ENCODE data around the gene TMPRSS7.
A peak's percentile ranks its signal among the peaks of the same experiment; 100 is the strongest.

Gene TMPRSS7

GRCh38 chr3:112034436-112034835, at the start of gene TMPRSS7:
Gene TMPRSS7 (plus strand): TSS chr3:112034736. CDS start chr3:112034846, 110 bp downstream.
- no peak for ATAC-seq

DNA sequence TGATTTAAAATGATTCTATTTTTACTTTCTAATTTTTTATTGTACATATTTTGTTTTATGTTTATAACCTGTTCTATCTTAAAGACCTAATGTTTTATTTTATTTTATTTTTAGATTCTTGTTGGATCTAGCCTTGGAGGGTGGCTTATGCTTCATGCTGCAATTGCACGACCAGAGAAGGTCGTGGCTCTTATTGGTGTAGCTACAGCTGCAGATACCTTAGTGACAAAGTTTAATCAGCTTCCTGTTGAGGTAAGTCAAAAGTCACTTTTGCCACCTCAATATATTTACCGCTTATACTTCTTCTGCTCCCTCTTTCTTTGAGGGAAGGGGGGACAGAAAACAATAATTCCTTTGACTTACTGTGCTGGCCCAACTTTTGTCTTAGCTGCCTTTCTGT, 47.7 kb upstream of the TMPRSS7 start:
- ATAC-seq (no peak), DNase-seq (no peak)

More at GRCh38 chr3:112034436-112034835, at the start of gene TMPRSS7:
- DNase-seq, result no peak

DNA sequence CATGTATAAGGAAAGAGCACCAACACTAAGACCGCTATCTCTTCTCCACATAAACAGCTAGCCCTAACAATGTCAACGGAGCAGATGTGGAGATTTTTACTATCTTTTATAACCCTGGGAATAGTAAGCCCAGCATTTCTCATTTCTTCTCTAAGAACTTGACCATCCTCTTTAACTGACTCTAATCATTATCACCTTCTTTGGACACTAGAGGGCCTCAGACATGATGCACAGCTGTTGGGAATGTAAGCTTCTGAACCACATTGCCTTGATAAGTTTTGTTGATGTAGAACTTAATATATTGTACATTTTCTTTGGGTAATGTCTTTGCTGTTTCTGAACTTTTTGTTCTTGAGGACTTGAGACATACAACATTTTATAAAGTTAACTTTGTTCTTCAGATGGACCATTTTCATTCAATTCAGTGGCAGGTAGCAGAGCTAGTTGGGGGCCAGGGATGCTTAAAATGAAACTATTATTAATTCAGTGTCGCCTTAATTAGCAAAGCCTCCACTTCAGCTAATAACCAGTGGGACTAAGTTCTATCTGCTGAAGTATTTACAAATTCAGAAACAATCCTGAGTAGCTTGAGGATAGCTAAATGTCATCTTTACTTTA, 45.4 kb upstream of the TMPRSS7 start:
- no peak for DNase-seq
- peak; percentile 78 for ATAC-seq

DNA sequence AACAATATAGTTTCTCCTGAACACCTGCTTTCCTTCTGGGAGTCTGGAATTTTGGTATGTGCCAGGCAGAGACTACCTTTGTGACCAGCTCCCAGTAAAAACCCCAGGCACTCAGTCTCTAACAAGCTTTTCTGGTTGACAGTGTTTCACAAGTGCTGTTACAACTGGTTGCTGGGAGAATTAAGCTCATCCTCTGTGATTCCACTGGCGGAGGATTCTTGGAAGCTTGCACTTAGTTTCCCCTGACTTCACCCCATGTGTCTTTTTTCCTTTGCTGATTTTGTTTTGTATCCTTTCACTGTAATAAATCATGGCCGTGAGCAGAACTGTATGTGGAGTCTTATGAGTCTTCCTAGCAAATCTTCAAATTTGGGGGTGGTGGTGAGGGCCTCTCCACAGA, 41.5 kb upstream of the TMPRSS7 start:
- ATAC-seq (no peak), DNase-seq (no peak)

DNA sequence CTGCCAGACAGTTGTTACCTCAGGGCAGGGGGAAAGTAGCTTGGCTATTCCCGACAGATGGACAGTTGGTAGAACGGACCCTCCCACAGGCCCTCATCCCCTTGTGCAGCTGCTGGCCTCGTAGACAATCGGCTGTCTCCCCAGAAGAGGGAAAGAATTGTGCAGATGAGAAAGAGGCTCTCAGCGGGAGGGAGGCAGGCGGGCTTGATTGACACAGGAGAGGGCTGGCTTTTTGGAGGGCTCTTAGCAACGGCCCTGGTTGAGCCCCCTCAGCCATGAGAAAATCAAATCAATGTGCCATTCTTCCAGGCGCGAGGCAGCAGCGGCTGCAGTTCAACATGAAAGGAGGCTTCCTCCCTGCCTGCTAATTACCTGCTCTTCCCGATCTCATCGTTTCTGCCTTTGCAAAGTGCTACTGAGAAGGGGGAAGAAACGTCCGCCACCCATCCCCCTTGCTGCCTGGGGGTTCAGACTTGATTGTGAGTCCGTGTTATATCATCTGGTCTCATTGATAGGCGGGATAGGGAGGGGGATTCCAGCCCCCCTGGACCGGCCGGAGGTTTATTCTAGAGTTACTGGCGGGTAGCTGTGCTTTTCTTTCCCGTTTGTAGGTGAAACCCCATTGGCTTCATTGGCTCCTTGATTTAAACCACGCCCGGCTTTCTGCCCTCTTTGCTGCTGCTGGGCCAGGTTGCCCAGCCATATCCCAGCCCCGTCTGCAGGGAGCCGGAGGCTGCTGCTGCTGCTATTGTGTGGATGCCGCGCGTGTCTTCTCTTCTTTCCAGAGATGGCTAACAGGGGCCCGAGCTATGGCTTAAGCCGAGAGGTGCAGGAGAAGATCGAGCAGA, 35.7 kb upstream of the TMPRSS7 start, which contains the start of gene TAGLN3:
TSS of gene TAGLN3 (plus strand) at position 287 of the 848 bp plus-strand sequence. CDS start at position 788, 501 bp downstream.
- DNase-seq, result peak; percentile 13
- no peak for ATAC-seq

GRCh38 chr3:111999484-112000324, 34.8 kb upstream of the TMPRSS7 start:
- ATAC-seq (no peak), DNase-seq (no peak)

DNA sequence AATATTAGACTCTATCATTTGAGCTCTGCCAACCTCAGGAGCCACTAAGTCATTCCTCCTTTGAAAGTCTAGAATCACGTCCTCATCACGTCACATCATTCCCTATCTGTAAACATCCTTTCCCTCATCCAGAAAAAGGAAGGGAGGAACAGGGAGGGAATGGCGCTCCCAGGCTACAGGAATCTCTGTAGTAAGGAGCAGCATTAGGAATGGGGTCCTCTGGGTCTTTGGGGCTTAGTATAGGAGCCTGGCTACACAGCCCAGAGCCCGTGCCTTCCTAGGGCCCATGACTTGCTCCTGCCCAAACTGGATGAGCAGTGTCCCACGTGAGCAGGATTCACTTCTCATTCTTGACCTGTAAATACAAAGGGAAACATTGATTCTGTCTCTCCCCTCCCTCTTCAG, 34.2 kb upstream of the TMPRSS7 start:
- DNase-seq, result no peak

DNA sequence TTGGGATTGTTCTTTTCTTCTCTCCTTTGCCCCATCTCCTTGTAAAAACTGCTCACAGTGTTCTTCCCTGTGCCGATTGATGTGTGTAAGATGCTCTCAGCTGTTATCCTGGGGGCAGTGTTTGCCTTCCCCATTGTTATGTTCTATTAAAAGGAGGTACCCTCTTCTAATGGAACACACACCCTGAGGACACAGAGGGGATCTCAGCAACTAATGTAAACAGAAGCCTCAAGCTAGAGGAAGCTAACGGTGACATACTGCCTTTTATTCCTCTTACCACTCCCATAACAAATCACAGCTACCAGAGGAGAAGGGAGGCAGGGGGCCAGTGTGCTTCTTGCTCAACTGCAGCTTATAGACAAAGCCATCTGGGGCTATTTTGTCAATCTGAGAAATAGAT, 33.6 kb upstream of the TMPRSS7 start:
- DNase-seq (no peak), ATAC-seq (no peak)

More for the DNA sequence above, 34.2 kb upstream of the TMPRSS7 start:
- no peak for ATAC-seq

DNA sequence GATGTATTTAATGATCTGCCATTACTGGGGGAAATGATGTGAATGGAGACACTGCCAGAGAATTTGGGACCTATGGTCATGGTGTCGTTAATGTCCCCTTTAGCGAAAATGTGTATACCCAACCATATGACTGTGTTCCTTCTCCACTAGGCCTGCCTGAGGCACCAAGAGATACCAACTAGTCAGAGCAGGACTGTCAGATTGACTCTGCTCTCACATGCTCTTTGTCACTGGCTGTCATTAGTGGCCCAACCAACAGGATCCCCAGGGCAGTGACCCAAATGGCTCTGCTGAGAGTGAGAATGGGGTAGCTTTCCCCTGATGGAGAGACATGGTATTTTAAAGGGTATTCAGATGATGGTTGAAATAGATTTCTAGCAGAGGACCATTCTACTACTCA, 33.0 kb upstream of the TMPRSS7 start:
- no peak for ATAC-seq
- no peak for DNase-seq

- peak; percentile 88 for ATAC-seq
These were observed 32.2 kb upstream of the TMPRSS7 start for GRCh38 chr3:112002096-112002971.

GRCh38 chr3:112003321-112004080, 31.0 kb upstream of the TMPRSS7 start:
- no peak for ATAC-seq
- DNase-seq, result no peak

More at GRCh38 chr3:112002096-112002971, 32.2 kb upstream of the TMPRSS7 start:
- peak; percentile 40 for DNase-seq

- ATAC-seq (no peak), DNase-seq (no peak)
These were observed 30.3 kb upstream of the TMPRSS7 start for GRCh38 chr3:112004187-112004586.

DNA sequence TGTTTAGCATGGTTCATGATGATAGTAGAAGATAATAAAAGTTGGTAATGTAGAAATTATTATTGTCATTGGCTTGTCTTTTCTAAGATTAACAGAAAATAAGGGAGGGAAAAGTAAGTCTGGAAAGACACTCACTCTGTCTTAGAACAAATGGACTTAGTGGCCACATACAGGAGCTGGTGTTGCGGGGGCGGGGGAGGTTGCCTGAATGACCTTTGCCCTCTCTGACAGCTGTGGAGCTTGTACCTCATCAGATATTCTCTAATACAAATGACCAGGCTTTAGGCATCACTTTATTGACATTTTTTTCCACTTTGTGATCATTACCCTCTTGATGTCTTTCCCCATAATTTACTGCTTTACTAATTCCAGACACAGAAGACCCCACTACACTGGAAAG, 29.9 kb upstream of the TMPRSS7 start:
- ATAC-seq (no peak), DNase-seq (no peak)

- DNase-seq (no peak), ATAC-seq (peak; percentile 16)
These were observed 29.4 kb upstream of the TMPRSS7 start for GRCh38 chr3:112005091-112005672.

GRCh38 chr3:112007633-112008032, 26.9 kb upstream of the TMPRSS7 start:
- DNase-seq, result no peak
- ATAC-seq, result no peak

GRCh38 chr3:112009670-112010069, 24.9 kb upstream of the TMPRSS7 start:
- DNase-seq, result no peak
- ATAC-seq, result no peak

DNA sequence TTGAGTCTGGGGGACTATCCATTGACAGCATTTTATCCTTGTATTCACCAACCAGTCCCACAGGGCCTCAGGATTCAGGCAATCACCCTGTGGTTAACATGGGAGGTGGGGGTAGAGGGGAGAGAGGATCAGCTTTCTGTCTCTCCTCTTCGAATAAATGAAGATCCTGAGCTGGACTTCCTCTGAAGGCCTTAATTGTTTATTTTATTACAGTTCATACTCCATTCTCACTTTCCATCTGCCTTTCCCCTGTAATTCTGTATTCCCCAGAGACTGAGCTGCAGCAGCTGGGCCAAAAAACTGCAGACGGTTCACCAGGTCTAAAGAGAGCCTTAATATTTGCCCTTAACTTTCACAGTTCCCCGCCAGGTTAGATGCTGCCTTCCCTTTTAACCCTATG, 23.9 kb upstream of the TMPRSS7 start:
- ATAC-seq (no peak), DNase-seq (no peak)

- DNase-seq (no peak), ATAC-seq (no peak)
These were observed 23.1 kb upstream of the TMPRSS7 start for GRCh38 chr3:112011376-112011940.

- ATAC-seq (no peak), DNase-seq (no peak)
These were observed 22.1 kb upstream of the TMPRSS7 start for GRCh38 chr3:112012205-112012992.
